ENCODE measurements around the gene ARL3.
"Not testable (repeated sequence)": the region's sequence is repeated elsewhere in the genome, so short reads cannot be mapped to it uniquely, and the experiment has no call there.

Gene ARL3

GRCh38 chr10:102738692-102739121 lies 24.5 kb upstream of the ARL3 start:
- DNase-seq (ENCODE audit: low read depth in 2 of 2), result no peak

GRCh38 chr10:102735065-102735562 lies 20.9 kb upstream of the ARL3 start:
- no peak for DNase-seq (ENCODE audit: low read depth in 2 of 2)

- DNase-seq (ENCODE audit: low read depth in 2 of 2), result no peak
These were observed 18.5 kb upstream of the ARL3 start for GRCh38 chr10:102732661-102733060.

GRCh38 chr10:102731222-102731800 lies 17.1 kb upstream of the ARL3 start:
- DNase-seq (ENCODE audit: low read depth in 2 of 2), result no peak

- DNase-seq (ENCODE audit: low read depth in 2 of 2), result no peak
These were observed 15.1 kb upstream of the ARL3 start for GRCh38 chr10:102729029-102730026.

- no peak for DNase-seq (ENCODE audit: low read depth in 2 of 2)
These were observed 13.0 kb upstream of the ARL3 start for GRCh38 chr10:102727037-102727818.

- DNase-seq (ENCODE audit: low read depth in 2 of 2), result no peak
These were observed 12.1 kb upstream of the ARL3 start for GRCh38 chr10:102726274-102726673.

GRCh38 chr10:102723989-102724388 lies 9.8 kb upstream of the ARL3 start:
- DNase-seq (ENCODE audit: low read depth in 2 of 2), result no peak

- no peak for DNase-seq (ENCODE audit: low read depth in 2 of 2)
These were observed 7.8 kb upstream of the ARL3 start for GRCh38 chr10:102721954-102722353.

- DNase-seq (ENCODE audit: low read depth in 2 of 2), result no peak
These were observed 6.6 kb upstream of the ARL3 start for GRCh38 chr10:102720775-102721301.

GRCh38 chr10:102720337-102720736 lies 6.1 kb upstream of the ARL3 start:
- no peak for DNase-seq (ENCODE audit: low read depth in 2 of 2)

- DNase-seq (ENCODE audit: low read depth in 2 of 2), result no peak
These were observed 4.0 kb upstream of the ARL3 start for GRCh38 chr10:102718220-102718619.

GRCh38 chr10:102716900-102717565 lies 2.8 kb upstream of the ARL3 start:
- DNase-seq (ENCODE audit: low read depth in 2 of 2), result not testable (repeated sequence)

GRCh38 chr10:102715880-102716279 lies 1.7 kb upstream of the ARL3 start:
- no peak for DNase-seq (ENCODE audit: low read depth in 2 of 2)

GRCh38 chr10:102714621-102715455 lies 641 bp upstream of the ARL3 start, which contains the start of gene SFXN2:
Gene SFXN2, plus strand, starts transcription at chr10:102714636. Its CDS starts 12,001 bp downstream, at chr10:102726637.
- DNase-seq (ENCODE audit: low read depth in 2 of 2), result no peak

GRCh38 chr10:102713539-102713813 lies 721 bp downstream of the ARL3 start:
- DNase-seq (ENCODE audit: low read depth in 2 of 2), result no peak

GRCh38 chr10:102712843-102713538 lies 1.2 kb downstream of the ARL3 start:
- no peak for DNase-seq (ENCODE audit: low read depth in 2 of 2)

GRCh38 chr10:102712089-102712488 lies 2.1 kb downstream of the ARL3 start:
- DNase-seq (ENCODE audit: low read depth in 2 of 2), result no peak

- DNase-seq (ENCODE audit: low read depth in 2 of 2), result peak; percentile 46 to 47
These were observed 3.6 kb downstream of the ARL3 start for GRCh38 chr10:102710609-102711008.

- DNase-seq (ENCODE audit: low read depth in 2 of 2), result no peak
These were observed 8.7 kb downstream of the ARL3 start for GRCh38 chr10:102705531-102705930.
